ENCODE data around the gene UPF2.
"Not testable (repeated sequence)": the region's sequence is repeated elsewhere in the genome, so short reads cannot be mapped to it uniquely, and the experiment has no call there.

Gene UPF2

GRCh38 chr10:11902646-11903045, 140.0 kb downstream of the UPF2 start:
- no peak for DNase-seq

- DNase-seq, result no peak
Measured at GRCh38 chr10:11901833-11902475, 140.7 kb downstream of the UPF2 start.

DNA sequence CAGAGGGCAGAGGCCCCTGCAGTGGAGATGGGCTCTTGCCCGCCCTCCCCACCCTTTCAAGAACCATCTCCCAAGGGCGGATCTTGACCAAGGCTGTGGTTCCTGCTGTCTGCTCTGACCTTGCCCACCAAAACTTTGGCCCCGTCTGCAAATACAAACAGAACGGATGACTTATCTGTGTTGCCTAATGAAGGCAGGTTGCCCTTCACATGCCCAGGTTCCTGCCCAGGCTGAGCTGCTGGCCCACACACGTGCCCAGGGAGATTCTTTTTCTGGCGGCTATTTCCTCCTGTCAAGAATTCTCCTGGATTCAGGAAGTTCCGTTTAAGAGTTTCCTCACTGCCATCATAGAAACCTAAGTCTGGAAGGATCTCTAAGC, 141.2 kb downstream of the UPF2 start:
- no peak for DNase-seq

DNA sequence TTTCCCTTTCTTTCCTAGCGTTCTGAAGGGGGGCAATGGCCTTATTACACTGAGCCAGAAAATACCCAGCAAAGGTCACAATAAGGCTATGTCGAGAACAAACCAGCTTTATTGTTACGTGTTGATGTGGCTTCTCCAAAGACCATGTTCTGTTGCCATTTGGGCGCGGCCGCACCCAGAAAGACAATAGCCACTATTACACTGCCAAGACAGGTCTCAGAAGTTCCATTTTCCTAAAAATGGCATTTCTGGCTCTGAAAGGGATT, 141.6 kb downstream of the UPF2 start:
- DNase-seq, result no peak

GRCh38 chr10:11899067-11899876, 143.3 kb downstream of the UPF2 start:
- no peak for DNase-seq

GRCh38 chr10:11898372-11899066, 144.1 kb downstream of the UPF2 start:
- no peak for DNase-seq

DNA sequence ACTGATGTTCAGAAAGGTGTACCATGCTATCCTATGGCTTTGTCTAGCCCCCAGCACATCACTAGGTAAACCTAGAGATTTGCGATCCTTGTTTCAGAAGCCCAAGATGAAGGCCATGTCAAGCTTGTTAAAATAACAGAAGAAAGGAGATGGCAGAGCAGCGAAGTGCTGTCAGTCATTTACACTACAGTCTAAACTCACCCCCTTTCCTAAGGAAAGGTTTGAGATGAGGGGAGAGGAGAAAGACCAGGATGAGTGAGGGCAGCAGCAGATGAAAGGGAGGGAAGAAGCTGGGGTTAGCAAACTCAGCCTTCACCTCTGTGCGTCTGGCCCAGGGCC, 144.6 kb downstream of the UPF2 start:
- DNase-seq, result no peak

DNA sequence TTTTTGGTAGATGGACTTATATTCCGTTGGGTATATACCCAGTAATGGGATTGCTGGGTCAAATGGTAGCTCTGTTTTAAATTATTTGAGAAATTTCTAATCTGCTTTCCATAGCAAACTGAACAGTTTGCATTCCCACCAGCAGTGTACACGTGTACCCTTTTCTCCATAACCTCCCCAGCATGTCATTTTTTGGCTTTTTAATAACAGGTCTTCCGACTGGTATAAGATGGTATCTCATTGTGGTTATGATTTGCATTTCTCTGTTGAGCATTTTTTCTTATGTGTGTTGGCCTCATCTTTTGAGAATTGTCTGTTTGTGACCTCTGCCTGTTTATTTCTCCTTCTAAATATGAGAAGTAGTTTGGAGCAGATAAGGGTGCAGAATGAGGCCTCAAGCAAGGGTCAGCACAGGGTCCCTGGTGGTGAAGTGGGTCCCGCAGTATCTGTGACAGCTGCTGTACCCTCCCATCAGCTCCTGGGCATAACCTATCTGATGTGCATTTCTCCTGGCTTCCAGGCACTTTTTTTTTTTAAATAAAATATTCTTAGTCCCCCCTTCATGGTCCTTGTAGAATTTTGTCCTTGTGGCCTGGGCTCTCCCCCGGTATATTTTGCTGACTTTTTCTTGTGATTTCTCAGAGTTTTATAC, 145.9 kb downstream of the UPF2 start:
- no peak for DNase-seq

DNA sequence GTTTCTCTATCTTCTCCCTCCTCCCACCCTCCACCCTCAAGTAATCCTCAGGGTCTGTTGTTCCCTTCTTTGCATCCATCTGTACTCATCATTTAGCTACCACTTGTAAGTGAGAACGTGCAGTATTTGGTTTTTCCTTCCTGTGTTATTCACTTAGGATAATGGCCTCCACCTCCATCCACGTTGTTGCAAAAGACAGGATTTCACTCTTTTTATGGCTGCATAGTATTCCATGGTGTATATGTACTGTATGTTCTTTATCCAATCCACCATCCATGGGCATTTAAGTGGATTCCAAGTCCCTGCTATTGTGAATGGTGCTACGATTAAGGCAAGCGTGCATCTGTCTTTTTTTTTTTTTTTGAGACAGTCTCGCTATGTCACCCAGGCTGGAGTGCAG, 147.0 kb downstream of the UPF2 start:
- no peak for DNase-seq

GRCh38 chr10:11895108-11895466, 147.5 kb downstream of the UPF2 start:
- DNase-seq, result no peak

- DNase-seq, result no peak
Measured at GRCh38 chr10:11894381-11895107, 148.1 kb downstream of the UPF2 start.

DNA sequence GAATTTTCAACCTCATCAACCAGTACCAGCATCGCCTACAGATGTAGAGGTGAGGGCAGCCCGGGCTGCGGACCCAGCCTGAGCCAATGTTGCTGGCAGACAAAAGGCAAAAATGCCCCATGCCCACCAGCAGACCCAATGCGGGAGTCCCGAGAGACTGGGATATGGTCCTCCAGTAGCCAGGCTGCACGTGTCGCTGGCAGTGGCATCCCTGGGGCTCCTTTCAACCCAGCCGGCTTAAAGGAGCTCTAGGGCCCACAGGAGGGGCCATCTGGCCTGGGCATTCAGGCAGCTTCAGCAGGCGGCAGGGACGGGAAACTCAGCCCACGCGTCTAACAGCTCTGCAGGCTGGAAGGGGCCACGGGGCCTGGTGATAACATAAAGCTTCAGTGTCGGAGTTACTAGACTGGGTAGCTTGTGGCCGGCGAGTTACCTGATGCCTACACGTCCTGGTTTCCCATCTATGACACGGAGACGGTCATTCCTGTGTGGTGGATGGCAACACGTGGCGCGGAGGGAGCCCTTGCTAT, 148.8 kb downstream of the UPF2 start:
- DNase-seq, result no peak

GRCh38 chr10:11891776-11892486, 150.7 kb downstream of the UPF2 start:
- no peak for DNase-seq

DNA sequence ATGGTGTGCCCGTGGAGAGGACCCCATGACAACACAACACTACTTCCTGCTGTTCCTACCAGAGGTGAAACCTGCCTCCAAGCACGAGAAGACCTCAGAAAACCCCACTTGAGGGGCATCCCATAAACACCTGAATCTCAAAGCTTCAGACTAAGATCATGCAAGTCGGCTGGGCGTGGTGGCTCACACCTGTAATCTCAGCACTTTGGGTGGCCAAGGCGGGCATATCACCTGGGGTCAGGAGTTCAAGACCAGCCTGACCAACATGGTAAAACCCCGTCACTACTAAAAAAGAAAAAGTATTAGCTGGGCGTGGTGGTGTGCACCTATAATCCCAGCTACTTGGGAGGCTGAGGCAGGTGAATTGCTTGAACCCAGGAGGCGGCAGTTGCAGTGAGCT, 153.3 kb downstream of the UPF2 start:
- DNase-seq, result not testable (repeated sequence)

- DNase-seq, result no peak
Measured at GRCh38 chr10:11887381-11888227, 155.0 kb downstream of the UPF2 start.

DNA sequence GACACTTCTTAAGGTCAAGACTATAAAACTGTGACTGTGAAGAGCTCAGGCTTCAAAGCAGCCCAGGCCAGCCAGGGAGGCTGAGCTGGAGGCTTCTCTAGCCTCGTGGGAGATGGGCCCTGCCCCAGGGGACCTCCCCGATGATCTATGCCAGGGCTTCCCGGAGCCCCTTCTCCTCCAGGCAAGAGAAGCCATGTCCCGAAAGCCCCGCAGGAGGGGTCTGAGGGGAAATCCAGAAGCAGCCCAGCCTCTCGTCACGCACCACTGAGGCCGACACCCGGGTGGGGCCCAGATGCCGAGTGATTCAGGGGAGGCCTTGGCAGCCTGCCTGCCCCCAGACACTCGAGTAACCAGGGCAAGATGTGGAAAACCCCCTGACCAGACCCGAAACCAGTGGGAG, 155.8 kb downstream of the UPF2 start:
- no peak for DNase-seq

- DNase-seq, result no peak
Measured at GRCh38 chr10:11886138-11886474, 156.5 kb downstream of the UPF2 start.

GRCh38 chr10:11885437-11886137, 157.0 kb downstream of the UPF2 start:
- no peak for DNase-seq

DNA sequence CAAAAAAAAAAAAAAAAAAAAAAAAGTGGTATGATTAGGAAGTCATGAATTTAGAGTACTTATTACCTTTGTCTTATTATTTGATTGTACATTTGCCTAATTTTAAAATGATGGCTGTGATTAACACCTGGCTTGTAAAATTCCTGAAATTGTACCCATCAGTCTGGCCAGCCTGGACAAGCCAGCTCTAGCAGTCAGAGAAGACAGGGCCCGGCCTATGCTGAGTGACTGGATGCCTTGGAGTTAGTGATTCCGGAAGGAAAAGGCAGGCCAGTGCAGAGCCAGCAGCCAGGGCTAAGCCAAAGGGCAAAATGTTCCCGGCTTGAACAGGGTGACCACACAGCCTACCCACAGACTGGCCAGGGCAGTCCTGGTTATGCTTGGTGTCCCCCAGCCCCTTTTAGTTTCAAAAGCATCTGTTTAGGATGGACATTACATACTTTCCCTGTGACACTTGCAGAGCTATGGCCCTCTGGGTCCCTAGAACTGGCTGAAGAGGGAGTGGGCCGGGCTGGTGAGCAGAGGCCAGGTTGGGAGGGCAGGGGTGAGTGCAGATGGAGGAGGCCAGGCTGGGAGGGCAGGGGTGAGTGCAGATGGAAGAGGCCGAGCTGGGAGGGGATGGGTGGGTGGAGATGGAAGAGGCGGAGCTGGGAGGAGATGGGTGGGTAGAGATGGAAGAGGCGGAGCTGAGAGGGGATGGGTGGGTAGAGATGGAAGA, 157.7 kb downstream of the UPF2 start:
- no peak for DNase-seq
